OCI-LY3 (cell line): ENCODE measurements around the gene GLDN.
"Not testable (repeated sequence)": the region's sequence is repeated elsewhere in the genome, so short reads cannot be mapped to it uniquely, and the experiment has no call there.

ENCODE experiments used
- H2AFZ ChIP-seq: fragments of 200-600, 300-600 bp; shearing (Covaris generic); 2 replicates; pipeline ENCODE4 v1.6.0; 2014; ENCODE audit warnings: antibody characterized with exemption, low read depth, low read length
- H3K27ac ChIP-seq: fragments of 200-600, 300-600 bp; sonication (generic); 2 replicates; pipeline ENCODE4 v1.5.1; 2014; ENCODE audit warnings: mild to moderate bottlenecking, low read length, moderate library complexity, mixed read lengths
- H3K27me3 ChIP-seq: fragments of 200-600, 300-600 bp; sonication (generic); 2 replicates; pipeline ENCODE4 v1.6.1; 2014; ENCODE audit warnings: low read depth, low read length, mixed read lengths
- H3K36me3 ChIP-seq: fragments of 200-600, 300-600 bp; sonication (generic); replicated peaks from 2 replicates; pipeline ENCODE3; 2014; ENCODE audit warnings: low read depth, low read length, mixed read lengths
- H3K4me1 ChIP-seq: fragments of 300-600, 200-600 bp; sonication (generic); 2 replicates; pipeline ENCODE4 v1.6.1; 2014; ENCODE audit warnings: low read length, mixed read lengths
- H3K4me2 ChIP-seq: fragments of 200-600, 300-600 bp; sonication (generic); 2 replicates; pipeline ENCODE4 v1.6.1; 2014; ENCODE audit warnings: low read length, mixed read lengths
- H3K4me3 ChIP-seq: fragments of 300-600, 200-600 bp; sonication (generic); 2 replicates; pipeline ENCODE4 v1.5.1; 2014; ENCODE audit warnings: antibody characterized with exemption, mild to moderate bottlenecking, low read length, moderate library complexity
- H3K79me2 ChIP-seq: fragments of 300-600, 200-600 bp; shearing (Covaris generic); 2 replicates; pipeline ENCODE4 v1.6.1; 2014; ENCODE audit warnings: mild to moderate bottlenecking, low read length, mixed read lengths
- H3K9ac ChIP-seq: fragments of 300-600, 200-600 bp; shearing (Covaris generic); 2 replicates; pipeline ENCODE4 v1.6.0; 2014; ENCODE audit warnings: mild to moderate bottlenecking, low read length, moderate library complexity
- H3K9me3 ChIP-seq: fragments of 200-600, 300-600 bp; shearing (Covaris generic); 2 replicates; pipeline ENCODE4 v1.6.1; 2014; ENCODE audit warnings: low read length, mixed read lengths; ENCODE audit not compliant: insufficient read depth
- H4K20me1 ChIP-seq: fragments of 200-600, 300-600 bp; sonication (generic); 2 replicates; pipeline ENCODE4 v1.6.1; 2016; ENCODE audit warnings: low read length, mixed read lengths; ENCODE audit not compliant: insufficient read depth
- EZH2phosphoT487 ChIP-seq: fragments of 200-600 bp; shearing (Covaris generic); IDR thresholded peaks from 2 replicates; pipeline ENCODE4 v1.6.1; 2018; ENCODE audit warnings: antibody characterized with exemption, mixed run types, low read depth
- TF ChIP-seq, protein P1 (sequence below): fragments of 200-600, 300-600 bp; sonication (generic); IDR thresholded peaks from 2 replicates; pipeline ENCODE4 v1.5.1; 2014; ENCODE audit warnings: antibody characterized with exemption, low read length, low read depth

GLDN gene

DNA sequence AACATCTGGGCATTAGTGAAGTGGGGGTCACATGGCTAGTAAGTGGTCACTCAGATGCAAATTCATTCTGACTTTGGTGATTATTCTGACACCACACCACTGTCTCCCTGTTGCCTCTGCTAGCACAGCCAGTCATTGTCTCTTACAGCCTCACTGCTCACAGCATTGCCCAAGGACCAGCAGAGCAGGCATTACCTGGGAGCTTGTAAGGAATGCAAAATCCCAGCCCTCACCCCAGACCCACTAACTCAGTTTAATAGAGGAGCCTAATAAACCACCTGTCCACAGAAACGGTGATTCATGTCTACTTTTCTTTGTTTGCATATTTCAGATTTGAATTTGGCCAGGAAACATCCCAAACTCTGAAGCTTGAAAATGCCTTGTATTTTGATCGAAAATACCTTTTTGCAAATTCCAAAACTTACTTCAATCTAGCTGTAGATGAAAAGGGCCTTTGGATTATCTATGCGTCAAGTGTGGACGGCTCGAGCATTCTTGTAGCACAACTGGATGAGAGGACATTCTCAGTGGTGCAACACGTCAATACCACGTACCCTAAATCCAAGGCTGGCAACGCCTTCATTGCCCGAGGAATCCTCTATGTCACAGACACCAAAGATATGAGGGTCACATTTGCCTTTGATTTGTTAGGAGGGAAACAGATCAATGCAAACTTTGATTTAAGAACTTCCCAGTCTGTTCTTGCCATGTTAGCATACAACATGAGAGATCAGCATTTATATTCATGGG is 62.7 kb downstream of the GLDN start:
- Histone ChIP-seq H3K27me3 (peaks cover 9% of the 10 kb centered on the region; the same call in 1 of the 2 replicates), H3K9me3 (no peaks in the 10 kb centered on the region), H3K4me1 (peaks cover 14% of the 10 kb centered on the region), H4K20me1 (no peaks in the 10 kb centered on the region), H3K9ac (no peak overlapping the region), H3K79me2 (no peaks in the 10 kb centered on the region), H3K36me3 (no peaks in the 10 kb centered on the region), H3K4me2 (no peak overlapping the region), H2AFZ (no peak overlapping the region), H3K27ac (no peak overlapping the region), H3K4me3 (no peak overlapping the region)
- TF ChIP-seq, protein P1, sequence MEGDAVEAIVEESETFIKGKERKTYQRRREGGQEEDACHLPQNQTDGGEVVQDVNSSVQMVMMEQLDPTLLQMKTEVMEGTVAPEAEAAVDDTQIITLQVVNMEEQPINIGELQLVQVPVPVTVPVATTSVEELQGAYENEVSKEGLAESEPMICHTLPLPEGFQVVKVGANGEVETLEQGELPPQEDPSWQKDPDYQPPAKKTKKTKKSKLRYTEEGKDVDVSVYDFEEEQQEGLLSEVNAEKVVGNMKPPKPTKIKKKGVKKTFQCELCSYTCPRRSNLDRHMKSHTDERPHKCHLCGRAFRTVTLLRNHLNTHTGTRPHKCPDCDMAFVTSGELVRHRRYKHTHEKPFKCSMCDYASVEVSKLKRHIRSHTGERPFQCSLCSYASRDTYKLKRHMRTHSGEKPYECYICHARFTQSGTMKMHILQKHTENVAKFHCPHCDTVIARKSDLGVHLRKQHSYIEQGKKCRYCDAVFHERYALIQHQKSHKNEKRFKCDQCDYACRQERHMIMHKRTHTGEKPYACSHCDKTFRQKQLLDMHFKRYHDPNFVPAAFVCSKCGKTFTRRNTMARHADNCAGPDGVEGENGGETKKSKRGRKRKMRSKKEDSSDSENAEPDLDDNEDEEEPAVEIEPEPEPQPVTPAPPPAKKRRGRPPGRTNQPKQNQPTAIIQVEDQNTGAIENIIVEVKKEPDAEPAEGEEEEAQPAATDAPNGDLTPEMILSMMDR: no peak
- no peak for TF ChIP-seq EZH2phosphoT487

DNA sequence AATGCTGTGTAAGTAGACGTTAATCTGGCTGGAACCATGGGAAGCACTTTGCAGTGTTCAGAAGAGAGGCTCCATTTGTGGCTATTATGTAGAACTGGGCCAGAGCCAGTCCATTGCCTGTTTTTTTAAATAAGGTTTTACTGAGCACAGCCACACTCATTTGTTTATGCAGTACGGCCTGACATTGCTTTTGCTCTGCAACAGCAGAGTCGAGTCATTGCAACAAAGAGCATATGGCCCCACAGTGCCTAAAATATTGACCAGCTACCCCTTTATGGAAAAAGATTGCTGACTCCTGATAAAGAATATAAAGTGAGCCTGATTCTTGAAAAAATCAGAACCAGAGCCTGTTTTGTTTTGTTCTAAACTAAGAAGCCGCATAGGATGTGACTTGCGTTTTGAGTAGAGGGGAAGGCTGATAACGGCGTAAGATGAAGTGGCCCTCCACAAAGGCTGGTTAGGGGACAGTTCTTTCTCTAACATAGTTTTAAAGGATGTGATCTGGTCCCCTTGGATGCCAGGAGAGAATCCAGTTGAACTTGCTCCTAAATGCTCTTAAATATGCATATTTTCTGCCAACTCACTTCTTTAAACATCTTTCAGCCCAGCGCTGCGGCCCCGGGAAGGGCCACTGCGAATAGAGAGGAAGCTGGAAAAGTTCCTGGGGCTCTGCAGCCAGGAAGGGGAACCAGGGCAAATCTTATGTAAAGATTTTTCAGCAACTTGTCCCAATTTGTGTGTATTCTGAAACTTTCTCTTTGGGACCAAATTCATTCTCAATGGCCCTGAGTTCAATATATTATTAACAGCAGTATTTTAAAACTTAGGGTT is 64.5 kb downstream of the GLDN start:
- H3K4me1 ChIP-seq: peaks cover 14% of the 10 kb centered on the region
- H4K20me1 ChIP-seq: no peaks in the 10 kb centered on the region
- no peak overlapping the region for H3K4me3 ChIP-seq
- TF ChIP-seq, protein P1: no peak
- TF ChIP-seq EZH2phosphoT487: no peak
- H3K27me3 ChIP-seq: peaks cover 9% of the 10 kb centered on the region; the same call in 1 of the 2 replicates
- H3K79me2 ChIP-seq: no peaks in the 10 kb centered on the region
- H3K9ac ChIP-seq: no peak overlapping the region
- H3K4me2 ChIP-seq: no peak overlapping the region
- H3K9me3 ChIP-seq: no peaks in the 10 kb centered on the region
- no peak overlapping the region for H2AFZ ChIP-seq
- H3K36me3 ChIP-seq: no peaks in the 10 kb centered on the region
- no peak overlapping the region for H3K27ac ChIP-seq

DNA sequence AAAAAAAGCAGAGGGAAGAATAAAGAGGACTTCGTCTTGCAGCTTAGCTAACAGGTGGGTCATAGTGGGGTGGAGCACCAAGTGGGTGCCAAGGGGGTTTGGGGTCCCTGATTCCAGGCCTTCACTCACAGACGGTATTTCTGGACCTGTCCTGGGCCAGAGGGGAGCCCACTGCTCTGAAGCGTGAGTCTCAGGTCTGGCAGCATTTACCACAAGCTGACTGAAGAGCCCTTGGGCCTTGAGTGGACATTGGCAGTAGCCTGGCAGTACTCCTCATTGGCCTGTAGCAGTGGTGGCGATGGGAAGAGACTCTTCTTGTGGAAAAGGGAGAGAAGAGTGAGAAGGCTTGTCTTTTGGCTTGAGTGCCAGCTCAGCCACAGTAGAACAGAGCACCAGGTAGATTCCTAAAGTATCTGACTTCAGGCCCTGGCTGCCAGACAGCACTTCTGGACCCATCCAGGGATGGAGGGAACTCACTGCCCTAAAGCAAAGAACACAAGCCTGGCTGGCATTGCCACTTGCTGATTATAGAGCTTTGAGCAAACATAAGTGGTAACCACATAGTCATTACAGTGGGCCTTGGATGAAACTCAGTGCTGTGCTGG is 72.9 kb downstream of the GLDN start:
- TF ChIP-seq, protein P1: no peak
- TF ChIP-seq EZH2phosphoT487: no peak
- no peaks in the 10 kb centered on the region for H3K79me2 ChIP-seq
- H3K4me3 ChIP-seq: no peak overlapping the region
- no peak overlapping the region for H2AFZ ChIP-seq
- no peaks in the 10 kb centered on the region for H4K20me1 ChIP-seq
- H3K9me3 ChIP-seq: no peaks in the 10 kb centered on the region
- no peaks in the 10 kb centered on the region for H3K36me3 ChIP-seq
- no peak overlapping the region for H3K27ac ChIP-seq
- H3K4me2 ChIP-seq: no peak overlapping the region
- H3K9ac ChIP-seq: no peak overlapping the region
- peaks cover 15% of the 10 kb centered on the region for H3K4me1 ChIP-seq
- H3K27me3 ChIP-seq: no peaks in the 10 kb centered on the region

DNA sequence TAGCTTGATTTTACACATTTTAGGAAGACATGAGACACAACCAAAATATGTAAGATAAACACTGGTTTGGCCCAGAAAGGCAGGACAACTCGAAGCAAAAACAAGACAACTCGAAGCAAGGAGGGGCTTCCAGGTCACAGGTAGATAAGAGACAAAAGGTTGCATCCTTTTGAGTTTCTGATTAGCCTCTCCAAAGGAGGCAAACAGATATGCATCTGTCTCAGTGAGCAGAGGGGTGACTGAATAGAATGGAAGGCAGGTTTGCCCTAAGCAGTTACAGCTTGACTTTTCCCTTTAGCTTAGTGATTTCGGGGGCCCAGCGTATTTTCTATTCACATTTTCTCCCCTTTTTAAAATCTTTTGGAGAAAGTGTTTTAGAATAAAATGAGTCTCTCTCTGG is 74.7 kb downstream of the GLDN start:
- no peak for TF ChIP-seq EZH2phosphoT487
- TF ChIP-seq, protein P1: no peak
- no peaks in the 10 kb centered on the region for H3K79me2 ChIP-seq
- H3K4me3 ChIP-seq: no peak overlapping the region
- H2AFZ ChIP-seq: no peak overlapping the region
- H4K20me1 ChIP-seq: no peaks in the 10 kb centered on the region
- H3K9me3 ChIP-seq: no peaks in the 10 kb centered on the region
- no peaks in the 10 kb centered on the region for H3K27me3 ChIP-seq
- H3K9ac ChIP-seq: no peak overlapping the region
- H3K4me2 ChIP-seq: no peak overlapping the region
- no peaks in the 10 kb centered on the region for H3K36me3 ChIP-seq
- H3K27ac ChIP-seq: no peak overlapping the region
- peaks cover 15% of the 10 kb centered on the region for H3K4me1 ChIP-seq

DNA sequence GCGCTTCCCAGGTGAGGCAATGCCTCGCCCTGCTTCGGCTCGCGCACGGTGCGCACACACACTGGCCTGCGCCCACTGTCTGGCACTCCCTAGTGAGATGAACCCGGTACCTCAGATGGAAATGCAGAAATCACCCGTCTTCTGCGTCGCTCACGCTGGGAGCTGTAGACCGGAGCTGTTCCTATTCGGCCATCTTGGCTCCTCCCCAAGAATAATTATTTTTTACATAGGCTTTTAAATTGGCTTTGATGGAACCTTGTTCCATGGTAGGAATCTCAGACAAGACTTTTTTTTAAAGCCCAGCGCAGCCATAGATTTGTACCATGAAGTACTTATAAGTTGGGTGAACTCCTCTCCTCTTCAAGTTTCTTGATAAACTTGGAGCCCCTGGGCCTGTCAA is 81.6 kb downstream of the GLDN start:
- H2AFZ ChIP-seq, H4K20me1 ChIP-seq, H3K79me2 ChIP-seq, H3K4me2 ChIP-seq, H3K4me3 ChIP-seq, H3K27ac ChIP-seq, H3K9me3 ChIP-seq, H3K27me3 ChIP-seq, H3K36me3 ChIP-seq, H3K9ac ChIP-seq, H3K4me1 ChIP-seq: not testable (repeated sequence)
